ENCODE results near the gene ID4. TPM values are rescaled to one million over a fixed set of nuclear protein-coding genes. Genes with fewer than 3 reads are reported as not detected.

ID4 gene, protein sequence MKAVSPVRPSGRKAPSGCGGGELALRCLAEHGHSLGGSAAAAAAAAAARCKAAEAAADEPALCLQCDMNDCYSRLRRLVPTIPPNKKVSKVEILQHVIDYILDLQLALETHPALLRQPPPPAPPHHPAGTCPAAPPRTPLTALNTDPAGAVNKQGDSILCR
- total RNA-seq: 100 to 1,000 TPM in 1 of 4 donors, 10 to 100 TPM in 3; 29.2 to 147 (median 57.5) TPM

DNA sequence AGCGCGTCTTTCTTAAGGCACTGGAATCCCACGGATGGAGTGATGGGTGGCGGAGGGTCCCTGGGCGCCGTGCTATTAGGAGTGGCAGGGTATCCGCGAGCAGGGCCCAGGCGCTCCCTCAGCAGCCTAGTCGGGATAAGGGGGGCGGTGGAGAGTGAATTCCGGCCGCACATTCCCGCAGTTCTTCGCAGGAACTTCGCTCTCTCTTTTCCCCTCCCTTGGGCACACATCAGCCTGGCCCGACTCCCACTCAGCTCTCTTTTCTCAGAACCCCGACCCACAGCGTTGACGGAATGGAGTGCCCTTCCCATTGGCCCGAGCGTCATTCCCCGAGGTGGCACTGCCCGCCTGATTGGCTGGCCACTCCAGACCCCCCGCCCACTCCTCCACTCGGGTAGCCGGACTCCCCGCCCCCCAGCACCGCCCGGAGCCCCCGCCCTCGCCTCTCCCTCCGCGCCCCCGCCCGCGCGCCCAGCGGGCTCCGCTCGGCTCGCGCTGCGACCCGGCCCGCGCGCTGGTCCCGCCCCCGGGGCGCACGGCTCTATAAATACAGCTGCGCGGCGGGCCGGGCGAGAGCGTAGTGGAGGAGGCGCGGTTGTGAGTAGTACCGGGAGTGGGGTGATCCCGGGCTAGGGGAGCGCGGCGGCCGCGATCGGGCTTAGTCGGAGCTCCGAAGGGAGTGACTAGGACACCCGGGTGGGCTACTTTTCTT is at the start of gene ID4:
Gene ID4 (plus strand): TSS at position 572 of the 712 bp plus-strand sequence. CDS start 385 bp downstream, outside the sequence.
- peak within 1 kb of the TSS; percentile 45 to 61 for H3K4me3 ChIP-seq
- peak; percentile 93 to 96 for DNase-seq
- no peaks in the 10 kb centered on the region for H3K27me3 ChIP-seq
- intact Hi-C loops (cut with DNase I; ENCODE audit: low total_unique reads): no loop called here
- peak; percentile 95 to 98 for TF ChIP-seq POLR2A (IDR thresholded peaks at IDR 0.05)
- TF ChIP-seq, protein P1, sequence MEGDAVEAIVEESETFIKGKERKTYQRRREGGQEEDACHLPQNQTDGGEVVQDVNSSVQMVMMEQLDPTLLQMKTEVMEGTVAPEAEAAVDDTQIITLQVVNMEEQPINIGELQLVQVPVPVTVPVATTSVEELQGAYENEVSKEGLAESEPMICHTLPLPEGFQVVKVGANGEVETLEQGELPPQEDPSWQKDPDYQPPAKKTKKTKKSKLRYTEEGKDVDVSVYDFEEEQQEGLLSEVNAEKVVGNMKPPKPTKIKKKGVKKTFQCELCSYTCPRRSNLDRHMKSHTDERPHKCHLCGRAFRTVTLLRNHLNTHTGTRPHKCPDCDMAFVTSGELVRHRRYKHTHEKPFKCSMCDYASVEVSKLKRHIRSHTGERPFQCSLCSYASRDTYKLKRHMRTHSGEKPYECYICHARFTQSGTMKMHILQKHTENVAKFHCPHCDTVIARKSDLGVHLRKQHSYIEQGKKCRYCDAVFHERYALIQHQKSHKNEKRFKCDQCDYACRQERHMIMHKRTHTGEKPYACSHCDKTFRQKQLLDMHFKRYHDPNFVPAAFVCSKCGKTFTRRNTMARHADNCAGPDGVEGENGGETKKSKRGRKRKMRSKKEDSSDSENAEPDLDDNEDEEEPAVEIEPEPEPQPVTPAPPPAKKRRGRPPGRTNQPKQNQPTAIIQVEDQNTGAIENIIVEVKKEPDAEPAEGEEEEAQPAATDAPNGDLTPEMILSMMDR (IDR thresholded peaks at IDR 0.05): peak in 1 of 4 experiments; percentile 24
- H3K9me3 ChIP-seq: no peaks in the 10 kb centered on the region
- H3K4me1 ChIP-seq: no peaks in the 10 kb centered on the region
- no peaks in the 10 kb centered on the region for H3K36me3 ChIP-seq
- peak within 1 kb of the TSS; percentile 89 to 95 for H3K27ac ChIP-seq

DNA sequence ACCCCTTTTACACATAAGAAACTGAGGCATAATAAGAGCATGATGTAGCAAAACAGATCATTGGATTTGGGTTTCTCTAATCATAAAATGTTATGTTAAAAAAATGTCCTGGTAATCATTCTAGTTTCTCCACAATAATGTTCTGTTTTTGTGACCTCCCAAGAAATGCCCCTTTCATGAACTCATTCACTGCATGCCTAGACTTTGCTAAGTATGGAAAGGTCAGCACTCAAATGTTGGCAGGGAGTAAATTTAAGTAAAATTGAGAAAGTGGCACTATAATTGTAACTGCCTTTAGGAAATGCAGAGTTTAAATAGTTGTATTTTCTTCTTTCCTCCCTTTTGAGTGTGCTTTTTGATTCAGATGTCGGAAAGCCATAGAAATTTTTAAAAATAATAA is 48.5 kb upstream of the ID4 start:
- intact Hi-C loops (cut with DNase I; ENCODE audit: low total_unique reads): no loop called here
- Histone ChIP-seq H3K27me3 (no peaks in the 10 kb centered on the region), H3K4me1 (no peaks in the 10 kb centered on the region), H3K9me3 (no peaks in the 10 kb centered on the region), H3K27ac (no peak overlapping the region), H3K4me3 (no peak overlapping the region), H3K36me3 (no peaks in the 10 kb centered on the region)
- TF ChIP-seq, protein P1 (IDR thresholded peaks at IDR 0.05): no peak
- no peak for TF ChIP-seq POLR2A (IDR thresholded peaks at IDR 0.05)
- no peak for DNase-seq

DNA sequence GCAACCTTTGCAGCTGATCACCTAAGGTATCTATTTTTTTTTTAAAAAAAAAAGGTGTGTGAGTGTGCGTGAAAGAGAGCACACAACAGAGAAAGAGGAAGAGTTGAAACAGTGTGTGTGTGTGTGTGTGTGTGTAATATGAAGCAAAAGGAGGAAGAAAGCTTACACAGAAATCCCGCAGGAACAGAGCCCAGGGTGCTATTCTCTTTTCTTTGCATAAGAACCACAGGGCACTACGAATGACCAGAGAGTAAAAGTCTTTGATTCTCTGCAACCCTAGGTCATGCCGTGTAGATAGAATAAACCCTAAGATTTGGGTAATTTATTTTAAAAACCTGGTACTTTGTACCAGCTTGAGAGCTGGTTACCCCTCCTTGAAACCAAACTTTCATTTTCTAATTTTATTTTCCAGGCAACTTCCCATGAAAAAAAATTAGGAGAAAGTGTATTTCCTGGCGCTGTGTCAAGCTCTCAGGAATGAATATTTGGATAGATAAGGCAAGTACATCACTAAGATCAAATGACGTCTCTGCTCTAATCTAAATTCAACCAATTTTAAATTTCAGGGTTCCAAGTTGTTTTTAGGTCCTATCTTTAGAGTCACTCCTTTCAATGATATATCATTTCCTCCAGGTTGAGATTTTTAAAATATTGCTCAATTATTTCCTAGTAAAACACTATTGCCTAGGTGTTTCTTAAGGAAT is 47.9 kb upstream of the ID4 start:
- intact Hi-C loops (cut with DNase I; ENCODE audit: low total_unique reads): no loop called here
- no peaks in the 10 kb centered on the region for H3K27me3 ChIP-seq
- no peak for DNase-seq
- no peaks in the 10 kb centered on the region for H3K4me1 ChIP-seq
- H3K9me3 ChIP-seq: no peaks in the 10 kb centered on the region
- H3K36me3 ChIP-seq: no peaks in the 10 kb centered on the region
- H3K27ac ChIP-seq: no peak overlapping the region
- TF ChIP-seq, protein P1 (IDR thresholded peaks at IDR 0.05): no peak
- no peak for TF ChIP-seq POLR2A (IDR thresholded peaks at IDR 0.05)
- H3K4me3 ChIP-seq: no peak overlapping the region

DNA sequence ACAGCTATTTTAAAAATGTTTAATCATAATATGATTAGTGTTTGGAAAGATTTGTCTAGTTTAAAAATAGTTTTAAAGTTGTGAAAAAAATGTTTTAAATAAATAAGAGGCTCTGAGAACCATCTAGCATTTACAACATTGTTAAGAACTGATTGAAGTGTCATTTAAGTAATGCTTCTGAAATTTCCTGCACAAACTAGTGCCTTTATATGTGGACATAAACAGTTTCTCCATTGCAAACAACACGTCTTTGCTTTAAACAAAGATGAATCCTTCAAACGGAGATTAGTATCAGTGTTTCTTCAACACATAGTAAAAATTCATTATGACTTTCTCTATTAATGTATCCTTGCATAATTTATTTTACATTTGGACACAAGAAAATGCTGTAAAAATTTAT is 45.9 kb upstream of the ID4 start:
- H3K4me1 ChIP-seq: no peaks in the 10 kb centered on the region
- no peak overlapping the region for H3K4me3 ChIP-seq
- TF ChIP-seq POLR2A (IDR thresholded peaks at IDR 0.05): no peak
- TF ChIP-seq, protein P1 (IDR thresholded peaks at IDR 0.05): no peak
- no peak overlapping the region for H3K27ac ChIP-seq
- H3K36me3 ChIP-seq: no peaks in the 10 kb centered on the region
- H3K27me3 ChIP-seq: no peaks in the 10 kb centered on the region
- H3K9me3 ChIP-seq: no peaks in the 10 kb centered on the region
- intact Hi-C loops (cut with DNase I; ENCODE audit: low total_unique reads): no loop called here
- no peak for DNase-seq

DNA sequence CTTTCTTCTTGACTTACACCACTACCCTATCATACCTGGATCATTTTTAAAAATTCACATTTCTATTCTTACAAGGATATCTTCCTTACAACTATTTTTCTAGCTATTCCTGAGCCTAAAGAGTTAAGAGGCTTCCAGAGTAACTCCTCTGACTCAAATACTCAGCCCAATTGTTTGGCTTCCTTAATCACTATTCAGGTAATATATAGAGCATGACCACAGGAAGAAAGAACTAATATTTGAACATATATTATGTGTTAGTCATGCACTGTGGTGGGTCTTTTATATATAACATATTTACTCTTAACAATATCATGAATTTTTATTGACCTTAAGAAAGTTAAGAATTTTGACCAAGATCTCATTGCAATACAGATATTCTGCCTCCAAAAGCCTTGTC is 42.0 kb upstream of the ID4 start:
- intact Hi-C loops (cut with DNase I; ENCODE audit: low total_unique reads): no loop called here
- TF ChIP-seq POLR2A (IDR thresholded peaks at IDR 0.05): no peak
- TF ChIP-seq, protein P1 (IDR thresholded peaks at IDR 0.05): no peak
- H3K4me3 ChIP-seq: no peak overlapping the region
- H3K4me1 ChIP-seq: no peaks in the 10 kb centered on the region
- H3K36me3 ChIP-seq: no peaks in the 10 kb centered on the region
- no peak for DNase-seq
- no peak overlapping the region for H3K27ac ChIP-seq
- H3K27me3 ChIP-seq: no peaks in the 10 kb centered on the region
- H3K9me3 ChIP-seq: no peaks in the 10 kb centered on the region

Measured in uterus (tissue), 4 donors.